ENCODE measurements around the gene C7. TPM values are rescaled to one million over a fixed set of nuclear protein-coding genes. Genes with fewer than 3 reads are reported as not detected.

The C7 gene
- total and polyA plus RNA-seq, 2 of the 13 experiments (the other 11 are each of a cell fraction or from before 2014, with no cell fraction given), result 1.7 to 3.5 TPM

DNA sequence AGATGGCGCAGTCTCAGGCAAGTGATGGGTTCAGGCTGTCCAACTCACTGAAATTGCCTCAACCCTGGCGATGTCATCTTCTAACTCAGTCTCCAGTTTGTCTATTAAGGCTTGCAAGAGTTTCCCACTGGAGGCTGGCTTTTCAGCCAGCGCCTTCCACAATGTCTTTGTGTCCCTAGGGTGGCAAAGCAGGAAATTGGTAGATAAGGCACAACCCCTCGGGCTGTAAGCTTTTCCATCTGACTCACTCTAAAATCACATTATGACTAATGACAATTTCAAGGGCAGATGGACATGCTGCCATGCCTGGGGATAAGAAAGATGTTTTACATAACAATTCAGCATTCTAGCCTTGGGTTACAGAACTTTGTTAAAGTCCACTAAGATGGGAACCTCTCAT, 99.9 kb downstream of the C7 start:
- Histone ChIP-seq H3K27me3 (ENCODE audit: control insufficient read depth in 1 of 2, insufficient read depth in 2 of 2, low read length in 2 of 2) (no peaks in the 10 kb centered on the region; a peak in 1 of 5 replicates), H3K4me3 (replicated peaks in 1 of 3; ENCODE audit: insufficient read depth in 1 of 3, low read depth in 2 of 3, low read length in 3 of 3) (no peak overlapping the region), H3K27ac (ENCODE audit: extremely low read length, insufficient read depth, low read length) (no peak overlapping the region), H2AFZ (ENCODE audit: low read length) (no peak overlapping the region), H3K36me3 (replicated peaks in 1 of 2; ENCODE audit: control insufficient read depth in 1 of 2, insufficient read depth in 2 of 2, low read length in 2 of 2) (no peaks in the 10 kb centered on the region), H4K20me1 (ENCODE audit: insufficient read depth, low read length) (no peaks in the 10 kb centered on the region), H3K4me2 (ENCODE audit: low read depth, low read length) (no peak overlapping the region), H3K9ac (ENCODE audit: insufficient read depth, low read depth, low read length) (no peak overlapping the region), H3K9me3 (ENCODE audit: low read length) (no peaks in the 10 kb centered on the region), H3K4me1 (ENCODE audit: insufficient read depth, low read length) (no peaks in the 10 kb centered on the region), H3K79me2 (ENCODE audit: insufficient read depth, low read length) (no peaks in the 10 kb centered on the region)
- intact Hi-C loops (cut with micrococcal nuclease; ENCODE audit: unreplicated experiment) (no loop called here), in situ Hi-C loops (cut with HindIII; ENCODE audit: extremely low pct_ligation_motif_present, low pct_unique_long_range_greater_than_20kb) (no loop called here)
- ChIA-PET CTCF (ENCODE audit: low intra/inter-chr PET ratio, low total read pairs) (no interaction called here), POLR2A (no interaction called here)
- DNase-seq (ENCODE audit: low spot score), result peak; percentile 13
- 33% methylated on average over 3 of the region's 4 CpGs for WGBS (ENCODE audit: low lambda C conversion rate)
- TF ChIP-seq, protein P1, sequence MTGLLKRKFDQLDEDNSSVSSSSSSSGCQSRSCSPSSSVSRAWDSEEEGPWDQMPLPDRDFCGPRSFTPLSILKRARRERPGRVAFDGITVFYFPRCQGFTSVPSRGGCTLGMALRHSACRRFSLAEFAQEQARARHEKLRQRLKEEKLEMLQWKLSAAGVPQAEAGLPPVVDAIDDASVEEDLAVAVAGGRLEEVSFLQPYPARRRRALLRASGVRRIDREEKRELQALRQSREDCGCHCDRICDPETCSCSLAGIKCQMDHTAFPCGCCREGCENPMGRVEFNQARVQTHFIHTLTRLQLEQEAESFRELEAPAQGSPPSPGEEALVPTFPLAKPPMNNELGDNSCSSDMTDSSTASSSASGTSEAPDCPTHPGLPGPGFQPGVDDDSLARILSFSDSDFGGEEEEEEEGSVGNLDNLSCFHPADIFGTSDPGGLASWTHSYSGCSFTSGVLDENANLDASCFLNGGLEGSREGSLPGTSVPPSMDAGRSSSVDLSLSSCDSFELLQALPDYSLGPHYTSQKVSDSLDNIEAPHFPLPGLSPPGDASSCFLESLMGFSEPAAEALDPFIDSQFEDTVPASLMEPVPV (CRISPR knock-in tag; IDR thresholded peaks at IDR 0.05), result no peak
- no peak for TF ChIP-seq TBL1XR1 (IDR thresholded peaks at IDR 0.05; ENCODE audit: borderline replicate concordance, low read length, partially characterized antibody)
- no peak for TF ChIP-seq ZSCAN30 (CRISPR knock-in tag; IDR thresholded peaks at IDR 0.05)
- no peak for TF ChIP-seq KDM3A (CRISPR knock-in tag; IDR thresholded peaks at IDR 0.05; ENCODE audit: low read depth)
- TF ChIP-seq FOSL2 (CRISPR knock-in tag; IDR thresholded peaks at IDR 0.05), result peak; percentile 53; the same call in 1 of the 2 replicates
- no peak for FAIRE-seq
- ATAC-seq, result no peak
- BruUV-seq (replicated peaks), result no TSS peak

DNA sequence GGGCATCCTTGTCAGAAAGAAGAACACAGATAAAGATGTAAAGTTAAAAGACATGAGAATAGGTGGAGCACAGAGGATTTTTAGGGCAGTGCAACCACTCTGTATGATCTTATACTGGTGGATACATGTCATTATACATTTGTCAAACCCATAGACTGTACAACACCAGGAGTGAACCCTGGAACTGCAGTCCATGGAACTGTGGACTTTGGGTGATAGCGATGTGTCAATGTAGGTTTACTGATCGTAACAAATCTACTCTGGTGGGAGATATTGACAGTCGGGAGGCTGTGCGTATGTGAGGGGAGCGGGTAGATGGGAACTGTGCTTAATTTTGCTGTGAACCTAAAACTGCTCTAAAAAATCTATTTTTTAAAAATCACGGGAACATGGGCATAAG, 101.3 kb downstream of the C7 start:
- no peaks in the 10 kb centered on the region for H3K9me3 ChIP-seq (ENCODE audit: low read length)
- no peak overlapping the region for H3K9ac ChIP-seq (ENCODE audit: insufficient read depth, low read depth, low read length)
- no peaks in the 10 kb centered on the region; a peak in 1 of 5 replicates for H3K27me3 ChIP-seq (ENCODE audit: control insufficient read depth in 1 of 2, insufficient read depth in 2 of 2, low read length in 2 of 2)
- intact Hi-C loops (cut with micrococcal nuclease; ENCODE audit: unreplicated experiment) (no loop called here), in situ Hi-C loops (cut with HindIII; ENCODE audit: extremely low pct_ligation_motif_present, low pct_unique_long_range_greater_than_20kb) (no loop called here)
- no peaks in the 10 kb centered on the region for H4K20me1 ChIP-seq (ENCODE audit: insufficient read depth, low read length)
- TF ChIP-seq GZF1 (CRISPR knock-in tag; IDR thresholded peaks at IDR 0.05) (no peak), KLF9 (CRISPR knock-in tag; IDR thresholded peaks at IDR 0.05; ENCODE audit: low read depth) (no peak), HNF4A (CRISPR knock-in tag; IDR thresholded peaks at IDR 0.05) (peak; percentile 19; the same call in 1 of the 2 replicates)
- ChIA-PET POLR2A (no interaction called here), CTCF (ENCODE audit: low intra/inter-chr PET ratio, low total read pairs) (no interaction called here)
- no peak overlapping the region for H3K4me2 ChIP-seq (ENCODE audit: low read depth, low read length)
- DNase-seq (ENCODE audit: low spot score) (no peak), ATAC-seq (no peak), FAIRE-seq (no peak)
- no peaks in the 10 kb centered on the region for H3K36me3 ChIP-seq (replicated peaks in 1 of 2; ENCODE audit: control insufficient read depth in 1 of 2, insufficient read depth in 2 of 2, low read length in 2 of 2)
- H3K4me3 ChIP-seq (replicated peaks in 1 of 3; ENCODE audit: insufficient read depth in 1 of 3, low read depth in 2 of 3, low read length in 3 of 3), result no peak overlapping the region
- BruUV-seq (replicated peaks), result no TSS peak
- no peaks in the 10 kb centered on the region for H3K4me1 ChIP-seq (ENCODE audit: insufficient read depth, low read length)
- no peak overlapping the region for H2AFZ ChIP-seq (ENCODE audit: low read length)
- no peaks in the 10 kb centered on the region for H3K79me2 ChIP-seq (ENCODE audit: insufficient read depth, low read length)
- WGBS (ENCODE audit: low lambda C conversion rate), result 59% methylated on average over 6 of the region's 6 CpGs
- no peak overlapping the region for H3K27ac ChIP-seq (ENCODE audit: extremely low read length, insufficient read depth, low read length)
